ENCODE results near the gene BDH1. TPM values are rescaled to one million over a fixed set of nuclear protein-coding genes. Genes with fewer than 3 reads are reported as not detected.

The BDH1 gene
- total and polyA plus RNA-seq, 2 of the 8 experiments (the other 6 are each of a cell fraction or from before 2014, with no cell fraction given): 27.2 to 28.1 TPM

DNA sequence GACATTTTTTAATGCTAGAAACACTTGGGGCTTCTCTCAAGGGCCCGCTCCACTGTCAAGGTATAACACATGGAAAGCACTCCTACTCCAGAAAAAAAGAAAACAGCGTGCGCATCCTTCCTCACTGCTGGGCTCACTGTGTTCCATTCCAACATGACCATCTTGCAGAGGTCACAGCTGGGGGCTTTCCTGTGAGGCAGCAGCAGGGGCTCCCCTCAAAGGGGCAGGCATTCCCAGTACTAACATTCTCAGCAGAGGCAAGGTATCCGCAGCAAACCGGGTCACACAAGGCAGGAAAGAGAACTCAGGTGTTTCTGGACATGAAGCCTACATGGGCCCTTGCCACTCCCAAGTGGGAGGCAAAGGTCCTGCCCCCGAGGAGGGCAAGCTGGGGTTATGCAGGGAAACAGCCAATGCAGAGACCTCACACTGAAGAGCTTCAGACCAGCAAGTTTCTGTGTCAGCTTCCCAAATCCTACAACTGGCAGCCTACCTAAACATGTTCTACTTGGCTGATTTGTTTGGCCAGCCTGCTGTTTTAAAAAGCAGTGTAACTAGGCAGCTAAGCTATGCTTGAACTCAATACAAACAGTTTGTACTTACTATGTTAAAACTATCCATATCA lies 6.4 kb downstream of the BDH1 start:
- Histone ChIP-seq H4K91ac (replicated peaks; ENCODE audit: insufficient read length, low read length) (no peak overlapping the region), H2BK15ac (ENCODE audit: low read length) (no peak overlapping the region), H2BK12ac (ENCODE audit: low read depth, low read length) (peak overlapping the region; percentile 56; the same call in 1 of the 2 replicates), H3K9ac (replicated peaks in 1 of 4; ENCODE audit: extremely low read depth in 1 of 4, low read depth in 3 of 4, low read length in 3 of 4) (no peak overlapping the region), H3K79me1 (ENCODE audit: low read depth, low read length) (no peaks in the 10 kb centered on the region; the same call in 1 of the 2 replicates), H3K79me2 (ENCODE audit: control insufficient read depth in 1 of 2, insufficient read depth in 2 of 2, low read length in 2 of 2) (0 out of 4 replicates have a peak, but pooled peaks cover 0 to 3% of the 10 kb centered on the region in 2 experiments), H3K4me1 (replicated peaks in 1 of 4; ENCODE audit: control insufficient read depth in 3 of 4, insufficient read depth in 4 of 4, low read length in 3 of 4) (peaks cover 10 to 25% (median 16%) of the 10 kb centered on the region in 4 experiments), H3K36me3 (ENCODE audit: control insufficient read depth in 2 of 4, insufficient read depth in 4 of 4, low read length in 3 of 4) (no peaks in the 10 kb centered on the region), H3K27me3 (replicated peaks in 1 of 4; ENCODE audit: control insufficient read depth in 3 of 4, extremely low read depth in 1 of 4, insufficient read depth in 3 of 4, low read length in 3 of 4) (no peaks in the 10 kb centered on the region; a peak in 2 of 7 replicates), H3K18ac (ENCODE audit: extremely low read depth, low read length) (no peak overlapping the region), H2AK5ac (ENCODE audit: low read depth, low read length) (no peak overlapping the region), H4K20me1 (replicated peaks in 1 of 2; ENCODE audit: control insufficient read depth in 1 of 2, insufficient read depth in 2 of 2, low read length in 2 of 2) (no peaks in the 10 kb centered on the region), H3K56ac (replicated peaks; ENCODE audit: insufficient read length, low read depth, low read length) (no peak overlapping the region), H3K14ac (ENCODE audit: insufficient read length) (no peak overlapping the region), H3K23ac (ENCODE audit: insufficient read length) (no peak overlapping the region), H2BK5ac (ENCODE audit: low read depth, low read length) (peak overlapping the region; percentile 63; the same call in 1 of the 2 replicates), H3K4ac (replicated peaks; ENCODE audit: insufficient read length, low read depth, low read length) (no peak overlapping the region), H4K5ac (ENCODE audit: insufficient read length, low read depth, low read length) (peak overlapping the region; percentile 53), H3K9me3 (ENCODE audit: insufficient read depth in 2 of 2, low read depth in 1 of 2, low read length in 1 of 2) (no peaks in the 10 kb centered on the region), H3K27ac (ENCODE audit: low read depth, low read length) (no peak overlapping the region), H4K8ac (ENCODE audit: extremely low read depth, insufficient read depth, low read length) (peak overlapping the region; percentile 73), H3K23me2 (ENCODE audit: low read depth, low read length) (no peaks in the 10 kb centered on the region; the same call in 1 of the 2 replicates), H2AFZ (ENCODE audit: low read length) (no peak overlapping the region), H2BK120ac (replicated peaks; ENCODE audit: low read depth, low read length) (peak overlapping the region; percentile 24), H3K4me2 (ENCODE audit: insufficient read depth in 1 of 2, low read depth in 2 of 2, low read length in 2 of 2) (peak overlapping the region in 1 of 2 experiments; percentile 25; a peak in 2 of 4 replicates), H2BK20ac (ENCODE audit: low read length) (no peak overlapping the region), H3K4me3 (ENCODE audit: extremely low read depth in 1 of 4, insufficient read depth in 2 of 4, low read depth in 3 of 4, low read length in 4 of 4) (no peak overlapping the region; a peak in 1 of 8 replicates)
- ChIA-PET CTCF (ENCODE audit: partially characterized antibody) (interaction anchor here (0.7 to 3.0 kb wide), 7 partner anchors 9 to 50 kb away, joined by 3 to 24 read pairs (median 5); no protein-coding TSS in a partner anchor), POLR2A (ENCODE audit: partially characterized antibody) (interaction anchor here (1.3 to 3.6 kb wide), 2 partner anchors 8 to 9 kb away, joined by 3 to 10 read pairs; no protein-coding TSS in a partner anchor)
- 61% methylated on average over 6 of the region's 6 CpGs; no CpG with 5 or more reads in 1 of the 2 experiments for WGBS, 2 experiments (ENCODE audit: extremely low coverage in 1 of 2, insufficient coverage in 1 of 2, insufficient read length in 1 of 2, insufficient replicate concordance in 2 of 2, low coverage in 1 of 2, low lambda C conversion rate in 2 of 2, missing lambda C conversion rate in 1 of 2)
- no peak for FAIRE-seq
- no peak for DNase-seq (ENCODE audit: low read depth in 1 of 2, low spot score in 2 of 2)
- TF ChIP-seq SP1 (IDR thresholded peaks at IDR 0.05; ENCODE audit: low read depth, low read length) (no peak), POLR2AphosphoS5 (IDR thresholded peaks at IDR 0.05; ENCODE audit: low read depth, low read length) (no peak), SP4 (IDR thresholded peaks at IDR 0.05; ENCODE audit: low read length) (no peak), CHD2 (IDR thresholded peaks at IDR 0.05; ENCODE audit: low read length) (no peak), CEBPB (IDR thresholded peaks at IDR 0.05; ENCODE audit: low read depth, low read length) (no peak), TCF12 (IDR thresholded peaks at IDR 0.05; ENCODE audit: low read depth, low read length) (no peak), HDAC6 (IDR thresholded peaks at IDR 0.05; ENCODE audit: low read depth, low read length) (no peak)
